NB4 (cell line): Measurements from ENCODE around the gene TUBGCP3.

Experiments
- POLR2A ChIP-seq: IDR thresholded peaks from 2 replicates; pipeline ENCODE4 v1.6.1; 2011; ENCODE audit warnings: mild to moderate bottlenecking; ENCODE audit not compliant: insufficient read length; ENCODE audit errors: extremely low read depth
- TF ChIP-seq, protein P1 (sequence below): IDR thresholded peaks from one replicate; pipeline ENCODE4 v1.5.1; 2012; ENCODE audit warnings: low read depth, low read length
- TF ChIP-seq, protein P2 (sequence below): IDR thresholded peaks from 2 replicates; pipeline ENCODE4 v1.6.1; 2011; ENCODE audit warnings: low read depth, low read length

DNA sequence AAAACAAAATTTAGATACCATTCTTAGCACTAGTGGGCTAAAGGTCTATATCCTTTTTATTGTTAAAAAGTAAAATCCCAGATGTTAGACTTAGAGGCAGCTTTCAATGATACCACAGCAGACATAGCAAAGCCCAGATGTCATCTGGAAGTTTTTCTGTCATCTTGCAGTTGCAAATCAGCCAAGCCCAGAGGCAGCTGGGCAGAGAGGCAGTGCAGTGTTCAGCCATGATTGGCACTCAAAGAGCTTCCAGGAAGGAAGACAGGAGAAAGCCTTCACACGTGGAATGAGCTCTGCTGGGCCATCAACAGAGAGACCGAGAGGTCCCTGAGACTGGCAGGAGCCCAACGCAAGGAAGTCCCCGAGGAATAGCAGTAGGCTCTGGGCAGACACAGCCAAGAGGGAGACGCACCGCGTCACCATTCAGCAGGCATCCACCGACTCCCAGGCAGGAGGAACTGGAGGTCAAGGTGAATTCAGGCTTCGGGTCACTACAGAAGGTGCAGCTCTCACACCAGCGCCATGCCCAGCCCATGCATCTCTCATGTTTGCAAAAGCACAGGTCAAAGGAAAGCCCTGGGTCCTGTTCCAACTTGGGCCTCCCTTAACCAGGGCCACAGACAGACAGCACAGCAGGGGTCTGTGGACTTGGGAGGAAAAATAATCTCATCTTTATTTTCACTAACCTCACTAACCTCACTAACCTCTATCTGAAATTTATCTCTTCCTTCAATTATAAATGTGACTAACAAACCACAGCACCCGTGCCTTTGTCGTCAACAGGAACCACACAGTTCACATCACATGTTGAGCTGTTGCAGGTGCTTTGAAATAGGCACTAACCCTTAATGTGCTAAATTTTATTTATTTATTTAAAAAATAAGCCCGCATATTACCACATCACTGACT is 54.9 kb downstream of the TUBGCP3 start:
- TF ChIP-seq, protein P1, sequence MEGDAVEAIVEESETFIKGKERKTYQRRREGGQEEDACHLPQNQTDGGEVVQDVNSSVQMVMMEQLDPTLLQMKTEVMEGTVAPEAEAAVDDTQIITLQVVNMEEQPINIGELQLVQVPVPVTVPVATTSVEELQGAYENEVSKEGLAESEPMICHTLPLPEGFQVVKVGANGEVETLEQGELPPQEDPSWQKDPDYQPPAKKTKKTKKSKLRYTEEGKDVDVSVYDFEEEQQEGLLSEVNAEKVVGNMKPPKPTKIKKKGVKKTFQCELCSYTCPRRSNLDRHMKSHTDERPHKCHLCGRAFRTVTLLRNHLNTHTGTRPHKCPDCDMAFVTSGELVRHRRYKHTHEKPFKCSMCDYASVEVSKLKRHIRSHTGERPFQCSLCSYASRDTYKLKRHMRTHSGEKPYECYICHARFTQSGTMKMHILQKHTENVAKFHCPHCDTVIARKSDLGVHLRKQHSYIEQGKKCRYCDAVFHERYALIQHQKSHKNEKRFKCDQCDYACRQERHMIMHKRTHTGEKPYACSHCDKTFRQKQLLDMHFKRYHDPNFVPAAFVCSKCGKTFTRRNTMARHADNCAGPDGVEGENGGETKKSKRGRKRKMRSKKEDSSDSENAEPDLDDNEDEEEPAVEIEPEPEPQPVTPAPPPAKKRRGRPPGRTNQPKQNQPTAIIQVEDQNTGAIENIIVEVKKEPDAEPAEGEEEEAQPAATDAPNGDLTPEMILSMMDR = no peak
- TF ChIP-seq POLR2A = no peak
- TF ChIP-seq, protein P2, sequence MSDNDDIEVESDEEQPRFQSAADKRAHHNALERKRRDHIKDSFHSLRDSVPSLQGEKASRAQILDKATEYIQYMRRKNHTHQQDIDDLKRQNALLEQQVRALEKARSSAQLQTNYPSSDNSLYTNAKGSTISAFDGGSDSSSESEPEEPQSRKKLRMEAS = no peak
